ENCODE data around the gene COBL. TPM values are rescaled to one million over a fixed set of nuclear protein-coding genes. Genes with fewer than 3 reads are reported as not detected.

The COBL gene
- total RNA-seq, 3 donors from 2014 or later (not counting 1 experiment from before 2014, with no cell fraction given): not detected

DNA sequence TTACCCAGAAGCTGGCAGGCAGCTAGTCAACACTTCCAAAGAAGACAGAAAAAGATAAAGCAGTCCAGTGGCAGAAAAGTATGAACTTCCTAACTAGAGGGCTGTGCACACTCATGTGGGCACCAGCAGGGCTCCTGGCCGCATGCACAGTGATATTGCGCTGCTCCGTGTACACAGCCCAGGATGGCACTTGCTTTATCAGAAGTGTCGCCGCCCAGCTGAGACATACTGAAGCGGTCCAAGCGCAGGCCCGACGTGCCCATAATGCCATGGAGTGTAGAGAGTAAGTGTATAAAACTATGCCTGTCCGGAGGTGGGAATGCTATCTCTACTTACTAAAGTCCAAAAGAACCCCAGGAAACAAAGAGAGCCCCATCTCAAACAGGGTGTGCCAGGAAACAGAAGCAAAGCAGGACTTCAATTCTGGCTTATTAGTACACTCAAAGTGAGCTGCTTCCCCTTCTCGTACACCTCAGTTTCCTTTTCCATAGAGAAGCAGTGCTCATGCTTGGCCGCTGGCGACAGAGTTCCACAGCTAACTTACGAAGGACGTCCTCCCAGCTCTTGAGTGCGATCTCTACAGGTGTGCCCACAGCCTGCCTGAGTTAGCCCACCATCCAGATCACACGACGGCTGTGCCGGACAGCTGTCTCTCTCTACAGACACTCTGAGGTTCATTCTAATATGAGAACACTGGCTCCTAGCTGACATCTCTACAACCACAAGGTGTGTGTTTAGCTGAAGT, 234.3 kb downstream of the COBL start:
- Histone ChIP-seq H3K4me1 (ENCODE audit: control insufficient read depth, insufficient read depth, low read length) (no peaks in the 10 kb centered on the region), H3K36me3 (ENCODE audit: control insufficient read depth, insufficient read depth, low read length) (no peaks in the 10 kb centered on the region), H3K4me3 (ENCODE audit: low read length) (no peak overlapping the region), H3K27me3 (ENCODE audit: control insufficient read depth, insufficient read depth, low read length) (no peaks in the 10 kb centered on the region), H3K27ac (ENCODE audit: low read length) (no peak overlapping the region), H3K9me3 (ENCODE audit: control insufficient read depth, insufficient read depth, low read length) (no peaks in the 10 kb centered on the region)
- Mint-ChIP-seq H3K27ac (no peak overlapping the region), H3K4me1 (no peaks in the 10 kb centered on the region), H3K4me3 (no peak overlapping the region), H3K36me3 (no peaks in the 10 kb centered on the region), H3K9me3 (no peaks in the 10 kb centered on the region), H3K27me3 (ENCODE audit: low read depth in 2 of 2) (peaks cover 3 to 10% of the 10 kb centered on the region in 2 donors)
- ATAC-seq (no peak), DNase-seq (no peak)
- TF ChIP-seq, protein P1, sequence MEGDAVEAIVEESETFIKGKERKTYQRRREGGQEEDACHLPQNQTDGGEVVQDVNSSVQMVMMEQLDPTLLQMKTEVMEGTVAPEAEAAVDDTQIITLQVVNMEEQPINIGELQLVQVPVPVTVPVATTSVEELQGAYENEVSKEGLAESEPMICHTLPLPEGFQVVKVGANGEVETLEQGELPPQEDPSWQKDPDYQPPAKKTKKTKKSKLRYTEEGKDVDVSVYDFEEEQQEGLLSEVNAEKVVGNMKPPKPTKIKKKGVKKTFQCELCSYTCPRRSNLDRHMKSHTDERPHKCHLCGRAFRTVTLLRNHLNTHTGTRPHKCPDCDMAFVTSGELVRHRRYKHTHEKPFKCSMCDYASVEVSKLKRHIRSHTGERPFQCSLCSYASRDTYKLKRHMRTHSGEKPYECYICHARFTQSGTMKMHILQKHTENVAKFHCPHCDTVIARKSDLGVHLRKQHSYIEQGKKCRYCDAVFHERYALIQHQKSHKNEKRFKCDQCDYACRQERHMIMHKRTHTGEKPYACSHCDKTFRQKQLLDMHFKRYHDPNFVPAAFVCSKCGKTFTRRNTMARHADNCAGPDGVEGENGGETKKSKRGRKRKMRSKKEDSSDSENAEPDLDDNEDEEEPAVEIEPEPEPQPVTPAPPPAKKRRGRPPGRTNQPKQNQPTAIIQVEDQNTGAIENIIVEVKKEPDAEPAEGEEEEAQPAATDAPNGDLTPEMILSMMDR (IDR thresholded peaks at IDR 0.05): no peak
- intact Hi-C loops (cut with micrococcal nuclease): no loop called here
- WGBS (ENCODE audit: insufficient coverage): 77% methylated on average over 16 of the region's 19 CpGs

DNA sequence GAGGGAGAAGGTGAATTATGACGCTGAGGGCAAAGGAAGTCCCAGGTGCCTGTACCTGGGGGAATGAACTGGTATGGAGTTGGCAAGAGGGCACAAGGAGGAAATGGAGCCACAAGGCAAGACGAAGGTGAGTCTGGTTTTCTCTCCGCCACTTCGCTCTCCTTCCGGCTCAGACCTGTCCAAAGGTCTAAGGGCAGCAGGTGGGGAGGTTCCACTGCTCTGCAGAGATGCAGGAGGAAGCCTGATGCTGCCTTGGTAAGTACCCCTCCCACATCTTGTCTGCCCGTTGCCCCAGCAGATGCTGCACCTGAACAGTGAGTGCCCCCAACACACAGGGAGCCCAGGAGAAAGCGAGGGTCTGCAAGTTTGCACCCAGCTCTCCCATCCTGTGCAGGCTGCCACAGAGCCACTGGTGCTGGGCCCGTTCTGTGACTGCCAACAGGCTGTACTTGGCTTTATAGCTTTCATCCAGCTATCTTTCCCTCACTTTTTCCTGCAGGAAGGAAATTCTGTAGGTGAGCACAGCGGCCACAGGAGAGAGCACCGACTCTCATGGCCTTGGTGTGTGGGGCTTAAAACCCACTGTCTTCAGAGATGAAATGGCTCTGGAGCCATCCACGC, 235.2 kb downstream of the COBL start:
- DNase-seq (no peak), ATAC-seq (no peak)
- H3K4me1 ChIP-seq (ENCODE audit: control insufficient read depth, insufficient read depth, low read length): no peaks in the 10 kb centered on the region
- Mint-ChIP-seq H3K4me1 (no peaks in the 10 kb centered on the region), H3K36me3 (no peaks in the 10 kb centered on the region), H3K27me3 (ENCODE audit: low read depth in 2 of 2) (peaks cover 3 to 10% of the 10 kb centered on the region in 2 donors), H3K9me3 (no peaks in the 10 kb centered on the region), H3K4me3 (no peak overlapping the region), H3K27ac (no peak overlapping the region)
- 79% methylated on average over 11 of the region's 11 CpGs for WGBS (ENCODE audit: insufficient coverage)
- TF ChIP-seq, protein P1 (IDR thresholded peaks at IDR 0.05): no peak
- H3K27ac ChIP-seq (ENCODE audit: low read length): no peak overlapping the region
- no peaks in the 10 kb centered on the region for H3K27me3 ChIP-seq (ENCODE audit: control insufficient read depth, insufficient read depth, low read length)
- no peaks in the 10 kb centered on the region for H3K9me3 ChIP-seq (ENCODE audit: control insufficient read depth, insufficient read depth, low read length)
- intact Hi-C loops (cut with micrococcal nuclease): no loop called here
- no peaks in the 10 kb centered on the region for H3K36me3 ChIP-seq (ENCODE audit: control insufficient read depth, insufficient read depth, low read length)
- H3K4me3 ChIP-seq (ENCODE audit: low read length): no peak overlapping the region

DNA sequence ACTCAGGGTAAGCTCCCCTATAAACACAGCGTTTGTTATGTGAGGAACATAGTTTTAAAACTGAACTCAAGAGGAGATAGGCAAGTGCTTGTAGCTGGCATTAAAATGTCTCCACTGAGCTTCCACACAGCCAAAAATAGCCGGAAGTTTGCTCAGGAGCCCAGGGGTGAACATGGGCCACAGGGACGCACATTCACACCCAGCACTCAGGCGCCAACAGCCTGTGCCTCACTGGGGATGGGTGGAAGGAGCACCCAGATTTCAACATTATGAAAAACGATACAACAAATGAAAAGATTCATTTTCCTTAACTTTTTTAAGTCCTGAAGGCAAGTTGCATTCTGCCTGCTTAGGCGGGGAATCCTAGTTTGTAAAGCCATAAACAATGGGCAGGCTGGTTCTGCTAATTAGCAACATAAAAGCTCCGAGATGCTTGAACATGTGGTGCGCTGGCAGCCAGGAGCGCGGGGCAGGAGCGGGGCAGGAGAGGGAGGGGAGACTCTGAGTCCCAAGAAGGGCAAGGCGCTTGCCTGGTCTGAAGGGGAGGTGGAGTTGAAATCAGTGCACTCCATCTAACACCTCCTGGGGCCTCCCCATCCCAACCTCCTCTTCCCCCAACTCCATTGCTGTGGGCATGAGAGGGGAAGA, 235.9 kb downstream of the COBL start:
- no peak for ATAC-seq
- no peak overlapping the region for H3K27ac Mint-ChIP-seq

More for the DNA sequence above, 235.9 kb downstream of the COBL start:
- H3K4me3 ChIP-seq (ENCODE audit: low read length): no peak overlapping the region
- TF ChIP-seq, protein P1 (IDR thresholded peaks at IDR 0.05): no peak
- no peaks in the 10 kb centered on the region for H3K36me3 ChIP-seq (ENCODE audit: control insufficient read depth, insufficient read depth, low read length)
- intact Hi-C loops (cut with micrococcal nuclease): no loop called here
- no peaks in the 10 kb centered on the region for H3K9me3 Mint-ChIP-seq
- no peaks in the 10 kb centered on the region for H3K4me1 ChIP-seq (ENCODE audit: control insufficient read depth, insufficient read depth, low read length)
- no peak for DNase-seq
- H3K36me3 Mint-ChIP-seq: no peaks in the 10 kb centered on the region
- no peak overlapping the region for H3K4me3 Mint-ChIP-seq
- H3K27me3 Mint-ChIP-seq (ENCODE audit: low read depth in 2 of 2): peaks cover 5 to 10% of the 10 kb centered on the region in 2 donors
- WGBS (ENCODE audit: insufficient coverage): 91% methylated on average over 11 of the region's 12 CpGs
- H3K27ac ChIP-seq (ENCODE audit: low read length): no peak overlapping the region
- H3K9me3 ChIP-seq (ENCODE audit: control insufficient read depth, insufficient read depth, low read length): no peaks in the 10 kb centered on the region
- H3K27me3 ChIP-seq (ENCODE audit: control insufficient read depth, insufficient read depth, low read length): no peaks in the 10 kb centered on the region
- no peaks in the 10 kb centered on the region for H3K4me1 Mint-ChIP-seq

All from natural killer cell (primary cell).